WTC11 (cell line): ENCODE results near the gene CERS4. TPM values are rescaled to one million over a fixed set of nuclear protein-coding genes. Genes with fewer than 3 reads are reported as not detected.

Experiments used
- ATAC-seq: fragments of 200-7000 bp; cut with Tn5 transposase; 2 replicates; pipeline ENCODE4 v1.10.0; 2021; ENCODE audit warnings: mild to moderate bottlenecking, moderate library complexity
- CTCF ChIA-PET: fragments of 300-600 bp; sonication (Branson Sonifier 250); formaldehyde crosslinking; loops from one replicate; lab custom pipeline; 2021; ENCODE audit warnings: antibody characterized with exemption; lab: Charles Lee
- POLR2A ChIA-PET: fragments of 350-600 bp; sonication (Branson Sonifier 250); formaldehyde crosslinking; loops from one replicate; lab custom pipeline; 2021; ENCODE audit warnings: antibody characterized with exemption; lab: Charles Lee
- DNase-seq: peaks from one replicate; pipeline ENCODE4 v3.0.0; 2021; ENCODE audit warnings: low spot score
- H3K27ac Mint-ChIP-seq: 2 replicates; pipeline ENCODE4 v1.8.0; 2021; ENCODE audit warnings: mixed read lengths
- H3K27me3 Mint-ChIP-seq: 2 replicates; pipeline ENCODE4 v1.8.0; 2021; ENCODE audit warnings: low read depth, mild to moderate bottlenecking, moderate library complexity, mixed read lengths
- H3K36me3 Mint-ChIP-seq: 2 replicates; pipeline ENCODE4 v1.8.0; 2021; ENCODE audit warnings: mixed read lengths
- H3K4me1 Mint-ChIP-seq: 2 replicates; pipeline ENCODE4 v1.8.0; 2022; ENCODE audit warnings: mixed read lengths
- H3K4me3 Mint-ChIP-seq: 2 replicates; pipeline ENCODE4 v1.8.0; 2021; ENCODE audit warnings: mild to moderate bottlenecking, moderate library complexity, mixed read lengths
- H3K9me3 Mint-ChIP-seq: 2 replicates; pipeline ENCODE4 v1.8.0; 2021; ENCODE audit warnings: mixed read lengths
- EMX1 ChIP-seq: fragments of 250-450 bp; sonication (Bioruptor Pico); IDR thresholded peaks from 2 replicates; pipeline ENCODE4 v1.8.0; 2021; ENCODE audit warnings: mild to moderate bottlenecking
- FOXJ3 ChIP-seq: sonication (generic); formaldehyde crosslinking; IDR thresholded peaks from 2 replicates; pipeline ENCODE4 v1.9.0; 2021; ENCODE audit warnings: missing genetic modification reagents, mild to moderate bottlenecking, borderline replicate concordance
- GRHL2 ChIP-seq: fragments of 250-450 bp; sonication (Bioruptor Pico); IDR thresholded peaks from 2 replicates; pipeline ENCODE4 v1.8.0; 2022; ENCODE audit warnings: mild to moderate bottlenecking, moderate library complexity; ENCODE audit not compliant: insufficient replicate concordance, severe bottlenecking
- JUN ChIP-seq: sonication (generic); formaldehyde crosslinking; IDR thresholded peaks from 2 replicates; pipeline ENCODE4 v1.8.0; 2023; ENCODE audit warnings: mild to moderate bottlenecking, missing genetic modification reagents
- NFATC4 ChIP-seq: fragments of 250-450 bp; sonication (Bioruptor Pico); IDR thresholded peaks from 2 replicates; pipeline ENCODE4 v1.9.0; 2021; ENCODE audit warnings: mild to moderate bottlenecking
- NFE2L1 ChIP-seq: sonication (generic); formaldehyde crosslinking; IDR thresholded peaks from 2 replicates; pipeline ENCODE4 v1.8.1; 2023; ENCODE audit warnings: missing genetic modification reagents
- NFYB ChIP-seq: sonication (generic); formaldehyde crosslinking; conservative IDR thresholded peaks from 2 replicates; pipeline ENCODE4 v1.8.0; 2022; ENCODE audit warnings: low read depth, missing genetic modification reagents
- PRRX2 ChIP-seq: fragments of 250-450 bp; sonication (Bioruptor Pico); IDR thresholded peaks from 2 replicates; pipeline ENCODE4 v1.8.0; 2021; ENCODE audit warnings: mild to moderate bottlenecking
- SP1 ChIP-seq: sonication (generic); formaldehyde crosslinking; conservative IDR thresholded peaks from 2 replicates; pipeline ENCODE4 v1.8.1; 2022; ENCODE audit warnings: missing genetic modification reagents
- TP53 ChIP-seq: sonication (generic); formaldehyde crosslinking; IDR thresholded peaks from 2 replicates; pipeline ENCODE4 v1.8.1; 2023; ENCODE audit warnings: mild to moderate bottlenecking, missing genetic modification reagents
- ZNF317 ChIP-seq: sonication (generic); formaldehyde crosslinking; IDR thresholded peaks from 2 replicates; pipeline ENCODE4 v1.8.1; 2023; ENCODE audit warnings: low read depth, mild to moderate bottlenecking, moderate library complexity, missing genetic modification reagents, borderline replicate concordance
- ZNF396 ChIP-seq: fragments of 250-450 bp; sonication (Bioruptor Pico); IDR thresholded peaks from 2 replicates; pipeline ENCODE4 v1.8.0; 2021; ENCODE audit warnings: mild to moderate bottlenecking, moderate library complexity, borderline replicate concordance
- ZNF416 ChIP-seq: fragments of 250-450 bp; sonication (Bioruptor Pico); IDR thresholded peaks from 2 replicates; pipeline ENCODE4 v1.9.0; 2021; ENCODE audit warnings: mild to moderate bottlenecking, inconsistent platforms
- total RNA-seq: library from RNA; stranded (reverse); gene quantifications from 3 replicates; pipeline ENCODE4 v1.2.3, GENCODE V29; 2021
- TF ChIP-seq, protein P1 (sequence below): fragments of 200-600 bp; IDR thresholded peaks from 2 replicates; pipeline ENCODE4 v1.8.0; 2022; ENCODE audit warnings: antibody characterized with exemption
- TF ChIP-seq, protein P2 (sequence below): sonication (generic); formaldehyde crosslinking; IDR thresholded peaks from 2 replicates; pipeline ENCODE4 v1.8.0; 2022; ENCODE audit warnings: mild to moderate bottlenecking, missing genetic modification reagents
- TF ChIP-seq, protein P3 (sequence below): sonication (generic); formaldehyde crosslinking; IDR thresholded peaks from 2 replicates; pipeline ENCODE4 v1.8.1; 2023; ENCODE audit warnings: mild to moderate bottlenecking, missing genetic modification reagents, moderate library complexity
- TF ChIP-seq, protein P4 (sequence below): sonication (generic); formaldehyde crosslinking; IDR thresholded peaks from 2 replicates; pipeline ENCODE4 v1.8.1; 2022; ENCODE audit warnings: low read depth, mild to moderate bottlenecking, moderate library complexity, missing genetic modification reagents, borderline replicate concordance
- TF ChIP-seq, protein P5 (sequence below): sonication (generic); formaldehyde crosslinking; IDR thresholded peaks from 2 replicates; pipeline ENCODE4 v1.8.0; 2023; ENCODE audit warnings: missing genetic modification reagents, mild to moderate bottlenecking, borderline replicate concordance

CERS4 gene
- total RNA-seq, 1 experiment from 2014 or later = 116 TPM

DNA sequence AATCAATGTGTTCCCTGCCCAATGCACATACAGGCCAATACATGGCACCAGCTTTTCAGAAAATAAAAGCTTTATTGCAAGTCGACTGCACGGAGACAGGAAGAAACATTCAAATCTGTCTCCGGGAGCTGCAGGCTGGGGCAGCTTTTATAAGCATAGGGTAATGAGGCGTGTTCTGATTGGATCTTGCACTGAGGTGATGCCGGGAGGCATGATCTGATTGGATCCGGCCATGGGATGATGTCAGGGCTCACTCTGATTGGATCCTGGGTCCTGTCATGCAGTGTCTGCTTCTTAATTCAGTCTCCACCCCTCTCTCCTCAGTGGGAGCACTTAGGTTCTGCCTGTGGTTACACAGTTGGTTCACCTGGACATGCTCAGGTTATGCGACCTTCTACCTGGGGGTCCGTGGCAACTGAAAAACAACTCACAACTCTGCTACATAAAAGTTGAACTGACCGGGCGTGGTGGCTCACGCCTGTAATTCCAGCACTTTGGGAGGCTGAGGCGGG, 48.0 kb upstream of the CERS4 start:
- CTCF ChIA-PET = no interaction called here
- H3K36me3 Mint-ChIP-seq = no peaks in the 10 kb centered on the region
- DNase-seq (peak; percentile 56), ATAC-seq (peak; percentile 89)
- H3K27me3 Mint-ChIP-seq = peaks cover 3% of the 10 kb centered on the region; the same call in 1 of the 2 replicates
- H3K4me3 Mint-ChIP-seq = no peak overlapping the region
- peaks cover 30% of the 10 kb centered on the region for H3K4me1 Mint-ChIP-seq
- POLR2A ChIA-PET = no interaction called here
- TF ChIP-seq NFATC4 (CRISPR knock-in tag) (no peak), NFYB (CRISPR knock-in tag) (peak; percentile 64), ZNF396 (CRISPR knock-in tag) (no peak), TP53 (CRISPR knock-in tag) (no peak), PRRX2 (no peak), ZNF317 (no peak)
- TF ChIP-seq, protein P1, sequence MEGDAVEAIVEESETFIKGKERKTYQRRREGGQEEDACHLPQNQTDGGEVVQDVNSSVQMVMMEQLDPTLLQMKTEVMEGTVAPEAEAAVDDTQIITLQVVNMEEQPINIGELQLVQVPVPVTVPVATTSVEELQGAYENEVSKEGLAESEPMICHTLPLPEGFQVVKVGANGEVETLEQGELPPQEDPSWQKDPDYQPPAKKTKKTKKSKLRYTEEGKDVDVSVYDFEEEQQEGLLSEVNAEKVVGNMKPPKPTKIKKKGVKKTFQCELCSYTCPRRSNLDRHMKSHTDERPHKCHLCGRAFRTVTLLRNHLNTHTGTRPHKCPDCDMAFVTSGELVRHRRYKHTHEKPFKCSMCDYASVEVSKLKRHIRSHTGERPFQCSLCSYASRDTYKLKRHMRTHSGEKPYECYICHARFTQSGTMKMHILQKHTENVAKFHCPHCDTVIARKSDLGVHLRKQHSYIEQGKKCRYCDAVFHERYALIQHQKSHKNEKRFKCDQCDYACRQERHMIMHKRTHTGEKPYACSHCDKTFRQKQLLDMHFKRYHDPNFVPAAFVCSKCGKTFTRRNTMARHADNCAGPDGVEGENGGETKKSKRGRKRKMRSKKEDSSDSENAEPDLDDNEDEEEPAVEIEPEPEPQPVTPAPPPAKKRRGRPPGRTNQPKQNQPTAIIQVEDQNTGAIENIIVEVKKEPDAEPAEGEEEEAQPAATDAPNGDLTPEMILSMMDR = no peak
- TF ChIP-seq, all 79 proteins: peak for 1
- Mint-ChIP-seq H3K27ac (peak overlapping the region; percentile 98), H3K9me3 (0 out of 2 replicates have a peak, but pooled peaks cover 3% of the 10 kb centered on the region)

DNA sequence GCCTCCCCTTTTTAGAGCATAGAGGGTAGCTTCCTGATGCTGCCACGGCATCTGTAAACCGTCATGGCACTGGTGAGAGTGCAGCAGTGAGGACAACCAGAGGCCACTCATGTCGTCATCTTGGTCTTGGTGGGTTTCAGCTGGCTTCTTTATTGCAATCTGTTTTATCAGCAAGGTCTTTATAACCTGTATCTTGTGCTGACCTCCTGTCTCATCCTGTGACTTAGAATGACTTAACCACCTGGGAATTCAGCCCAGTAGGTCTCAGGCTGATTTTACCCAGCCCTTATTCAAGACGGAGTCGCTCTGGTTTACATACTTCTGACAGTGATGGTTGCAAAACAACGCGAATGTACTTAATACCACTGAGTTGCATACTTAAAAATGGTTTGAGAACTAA, 45.4 kb upstream of the CERS4 start:
- ATAC-seq = peak; percentile 22; the same call in 1 of the 2 replicates
- no peaks in the 10 kb centered on the region for H3K36me3 Mint-ChIP-seq
- TF ChIP-seq EMX1 (CRISPR knock-in tag) (no peak), SP1 (no peak), GRHL2 (CRISPR knock-in tag) (no peak), JUN (no peak)
- TF ChIP-seq, protein P2, sequence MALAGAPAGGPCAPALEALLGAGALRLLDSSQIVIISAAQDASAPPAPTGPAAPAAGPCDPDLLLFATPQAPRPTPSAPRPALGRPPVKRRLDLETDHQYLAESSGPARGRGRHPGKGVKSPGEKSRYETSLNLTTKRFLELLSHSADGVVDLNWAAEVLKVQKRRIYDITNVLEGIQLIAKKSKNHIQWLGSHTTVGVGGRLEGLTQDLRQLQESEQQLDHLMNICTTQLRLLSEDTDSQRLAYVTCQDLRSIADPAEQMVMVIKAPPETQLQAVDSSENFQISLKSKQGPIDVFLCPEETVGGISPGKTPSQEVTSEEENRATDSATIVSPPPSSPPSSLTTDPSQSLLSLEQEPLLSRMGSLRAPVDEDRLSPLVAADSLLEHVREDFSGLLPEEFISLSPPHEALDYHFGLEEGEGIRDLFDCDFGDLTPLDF (CRISPR knock-in tag) = no peak

DNA sequence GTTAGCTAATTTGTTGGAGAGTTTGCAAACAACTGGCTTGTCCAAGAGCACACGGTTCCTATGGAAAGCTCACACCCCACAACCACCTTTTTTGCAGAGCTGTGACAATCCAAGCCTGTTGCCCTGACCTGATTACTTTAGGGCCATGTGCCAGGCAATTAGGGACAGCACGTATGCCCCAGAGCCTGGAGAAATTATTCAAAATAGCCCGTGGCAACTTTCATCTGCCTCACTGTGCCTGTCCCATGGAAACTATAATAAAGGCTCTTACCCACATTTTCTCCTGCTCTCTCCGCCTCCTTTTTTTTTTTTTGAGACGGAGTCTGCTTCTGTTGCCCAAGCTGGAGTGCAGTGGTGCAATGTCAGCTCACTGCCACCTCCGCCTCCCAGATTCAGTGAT, 41.2 kb upstream of the CERS4 start:
- H3K4me1 Mint-ChIP-seq = peaks cover 22% of the 10 kb centered on the region
- CTCF ChIA-PET = interaction anchor here (0.6 to 1.0 kb wide), 3 partner anchors 9 to 22 kb away, joined by 3 to 5 read pairs (median 3); no protein-coding TSS in a partner anchor

More for the DNA sequence above, 45.4 kb upstream of the CERS4 start:
- no peak overlapping the region for H3K4me3 Mint-ChIP-seq
- peak overlapping the region; percentile 61 for H3K27ac Mint-ChIP-seq
- H3K4me1 Mint-ChIP-seq = peaks cover 35% of the 10 kb centered on the region
- DNase-seq = no peak
- no peaks in the 10 kb centered on the region for H3K27me3 Mint-ChIP-seq
- POLR2A ChIA-PET = no interaction called here
- CTCF ChIA-PET = interaction anchor here (0.5 to 0.6 kb wide), 2 partner anchors 44 to 90 kb away, joined by 4 to 7 read pairs; no protein-coding TSS in a partner anchor
- 0 out of 2 replicates have a peak, but pooled peaks cover 3% of the 10 kb centered on the region for H3K9me3 Mint-ChIP-seq

More for the DNA sequence above, 41.2 kb upstream of the CERS4 start:
- no peak overlapping the region for H3K27ac Mint-ChIP-seq
- ATAC-seq = no peak
- H3K9me3 Mint-ChIP-seq = no peaks in the 10 kb centered on the region
- no peak for TF ChIP-seq ZNF416
- TF ChIP-seq, protein P3, sequence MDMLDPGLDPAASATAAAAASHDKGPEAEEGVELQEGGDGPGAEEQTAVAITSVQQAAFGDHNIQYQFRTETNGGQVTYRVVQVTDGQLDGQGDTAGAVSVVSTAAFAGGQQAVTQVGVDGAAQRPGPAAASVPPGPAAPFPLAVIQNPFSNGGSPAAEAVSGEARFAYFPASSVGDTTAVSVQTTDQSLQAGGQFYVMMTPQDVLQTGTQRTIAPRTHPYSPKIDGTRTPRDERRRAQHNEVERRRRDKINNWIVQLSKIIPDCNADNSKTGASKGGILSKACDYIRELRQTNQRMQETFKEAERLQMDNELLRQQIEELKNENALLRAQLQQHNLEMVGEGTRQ (CRISPR knock-in tag) = no peak
- TF ChIP-seq, protein P4, sequence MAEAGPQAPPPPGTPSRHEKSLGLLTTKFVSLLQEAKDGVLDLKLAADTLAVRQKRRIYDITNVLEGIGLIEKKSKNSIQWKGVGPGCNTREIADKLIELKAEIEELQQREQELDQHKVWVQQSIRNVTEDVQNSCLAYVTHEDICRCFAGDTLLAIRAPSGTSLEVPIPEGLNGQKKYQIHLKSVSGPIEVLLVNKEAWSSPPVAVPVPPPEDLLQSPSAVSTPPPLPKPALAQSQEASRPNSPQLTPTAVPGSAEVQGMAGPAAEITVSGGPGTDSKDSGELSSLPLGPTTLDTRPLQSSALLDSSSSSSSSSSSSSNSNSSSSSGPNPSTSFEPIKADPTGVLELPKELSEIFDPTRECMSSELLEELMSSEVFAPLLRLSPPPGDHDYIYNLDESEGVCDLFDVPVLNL (CRISPR knock-in tag) = no peak
- TF ChIP-seq, protein P5, sequence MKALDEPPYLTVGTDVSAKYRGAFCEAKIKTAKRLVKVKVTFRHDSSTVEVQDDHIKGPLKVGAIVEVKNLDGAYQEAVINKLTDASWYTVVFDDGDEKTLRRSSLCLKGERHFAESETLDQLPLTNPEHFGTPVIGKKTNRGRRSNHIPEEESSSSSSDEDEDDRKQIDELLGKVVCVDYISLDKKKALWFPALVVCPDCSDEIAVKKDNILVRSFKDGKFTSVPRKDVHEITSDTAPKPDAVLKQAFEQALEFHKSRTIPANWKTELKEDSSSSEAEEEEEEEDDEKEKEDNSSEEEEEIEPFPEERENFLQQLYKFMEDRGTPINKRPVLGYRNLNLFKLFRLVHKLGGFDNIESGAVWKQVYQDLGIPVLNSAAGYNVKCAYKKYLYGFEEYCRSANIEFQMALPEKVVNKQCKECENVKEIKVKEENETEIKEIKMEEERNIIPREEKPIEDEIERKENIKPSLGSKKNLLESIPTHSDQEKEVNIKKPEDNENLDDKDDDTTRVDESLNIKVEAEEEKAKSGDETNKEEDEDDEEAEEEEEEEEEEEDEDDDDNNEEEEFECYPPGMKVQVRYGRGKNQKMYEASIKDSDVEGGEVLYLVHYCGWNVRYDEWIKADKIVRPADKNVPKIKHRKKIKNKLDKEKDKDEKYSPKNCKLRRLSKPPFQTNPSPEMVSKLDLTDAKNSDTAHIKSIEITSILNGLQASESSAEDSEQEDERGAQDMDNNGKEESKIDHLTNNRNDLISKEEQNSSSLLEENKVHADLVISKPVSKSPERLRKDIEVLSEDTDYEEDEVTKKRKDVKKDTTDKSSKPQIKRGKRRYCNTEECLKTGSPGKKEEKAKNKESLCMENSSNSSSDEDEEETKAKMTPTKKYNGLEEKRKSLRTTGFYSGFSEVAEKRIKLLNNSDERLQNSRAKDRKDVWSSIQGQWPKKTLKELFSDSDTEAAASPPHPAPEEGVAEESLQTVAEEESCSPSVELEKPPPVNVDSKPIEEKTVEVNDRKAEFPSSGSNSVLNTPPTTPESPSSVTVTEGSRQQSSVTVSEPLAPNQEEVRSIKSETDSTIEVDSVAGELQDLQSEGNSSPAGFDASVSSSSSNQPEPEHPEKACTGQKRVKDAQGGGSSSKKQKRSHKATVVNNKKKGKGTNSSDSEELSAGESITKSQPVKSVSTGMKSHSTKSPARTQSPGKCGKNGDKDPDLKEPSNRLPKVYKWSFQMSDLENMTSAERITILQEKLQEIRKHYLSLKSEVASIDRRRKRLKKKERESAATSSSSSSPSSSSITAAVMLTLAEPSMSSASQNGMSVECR (CRISPR knock-in tag) = no peak
- no peak for TF ChIP-seq FOXJ3 (CRISPR knock-in tag)
- no peak for TF ChIP-seq NFE2L1 (CRISPR knock-in tag)
- no peaks in the 10 kb centered on the region for H3K36me3 Mint-ChIP-seq
- POLR2A ChIA-PET = no interaction called here
- no peak for DNase-seq
- H3K4me3 Mint-ChIP-seq = no peak overlapping the region
- H3K27me3 Mint-ChIP-seq = no peaks in the 10 kb centered on the region
